Esophagus squamous epithelium (tissue), 5 donors: ENCODE measurements around the gene KRT7. TPM values are rescaled to one million over a fixed set of nuclear protein-coding genes. Genes with fewer than 3 reads are reported as not detected.

Experiments used
- DNase-seq: peaks from one replicate; lab custom pipeline; 2025; lab: John Stamatoyannopoulos, UW
- H3K27ac ChIP-seq, 4 donors: fragments of 200-600 bp; sonication (generic); one replicate each; pipeline ENCODE4 v1.5.1; 2016 to 2019; ENCODE audit warnings: mild to moderate bottlenecking in 1 of 4
- H3K27me3 ChIP-seq, 4 donors: fragments of 200-600 bp; sonication (generic); 1 replicate in 3 of 4; 2 replicates in 1 of 4; pipeline versions ENCODE4 v1.5.1 to v1.6.0; 2017 to 2021; ENCODE audit warnings: antibody characterized with exemption in 1 of 4
- H3K36me3 ChIP-seq, 3 donors: fragments of 200-600 bp; sonication (generic); one replicate each; pipeline ENCODE4 v1.5.1; 2016 to 2019
- H3K4me1 ChIP-seq, 3 donors: fragments of 200-600 bp; sonication (generic); one replicate each; pipeline ENCODE4 v1.5.1; 2017 to 2019
- H3K4me3 ChIP-seq, 4 donors: fragments of 200-600 bp; sonication (generic); 1 replicate in 3 of 4; 2 replicates in 1 of 4; pipeline ENCODE4 v1.5.1; 2016 to 2019; ENCODE audit warnings: mild to moderate bottlenecking in 2 of 4, moderate library complexity in 1 of 4
- H3K9me3 ChIP-seq, 3 donors: fragments of 200-600 bp; sonication (generic); one replicate each; pipeline ENCODE4 v1.5.1; 2016 to 2019
- CTCF ChIP-seq, 6 experiments: fragments of 450-650 bp in 4 of 6; fragments of 200-600 bp in 2 of 6; sonication (generic) in 2 of 6; IDR thresholded peaks; one replicate each; pipeline ENCODE4 v1.5.1; 2016 to 2019; ENCODE audit warnings: antibody characterized with exemption in 6 of 6, mild to moderate bottlenecking in 4 of 6, moderate library complexity in 4 of 6
- POLR2A ChIP-seq, 4 donors: fragments of 450-650 bp; IDR thresholded peaks; one replicate each; pipeline ENCODE4 v1.6.1; 2017; ENCODE audit warnings: antibody characterized with exemption in 4 of 4, mild to moderate bottlenecking in 4 of 4, moderate library complexity in 3 of 4
- WGBS, 2 donors: methylation state at CpG; one replicate each; pipeline ENCODE4 v1.1.5; 2018; 5-methylcytosine and 5-hydroxymethylcytosine counted together
- intact Hi-C: fragments of 100-400 bp; cut with DNase I; formaldehyde crosslinking; loops from one replicate; pipeline ENCODE4 v1.15.0; 2022
- total RNA-seq, 4 donors: library from RNA; depleted of rRNA; stranded (reverse); fragments of >200 nt; gene quantifications; one replicate each; pipeline ENCODE4 v1.1.0, GENCODE V29; 2016
- donor health status: DM: yes; HTN: yes; CAD: no.

KRT7 gene
- total RNA-seq, 4 donors from 2014 or later: 18.7 to 118 (median 64.4) TPM

- H3K27me3 ChIP-seq: peaks cover 0 to 6% (median 0%) of the 10 kb centered on the region in 4 donors
- 80 to 97% methylated on average over 6 to 8 of the region's 13 CpGs for WGBS, 2 donors
- intact Hi-C loops: no loop called here
- TF ChIP-seq CTCF (IDR thresholded peaks at IDR 0.05): no peak
- no peak for TF ChIP-seq POLR2A (IDR thresholded peaks at IDR 0.05)
- H3K27ac ChIP-seq: no peak overlapping the region
- no peaks in the 10 kb centered on the region for H3K36me3 ChIP-seq
- H3K4me1 ChIP-seq: peaks cover 35 to 86% (median 40%) of the 10 kb centered on the region in 3 donors
- H3K9me3 ChIP-seq: no peaks in the 10 kb centered on the region
- H3K4me3 ChIP-seq: no peak overlapping the region
- DNase-seq: no peak
These were observed 21.1 kb upstream of the KRT7 start for GRCh38 chr12:52211716-52212585.

GRCh38 chr12:52212701-52213563, 20.1 kb upstream of the KRT7 start:
- H3K4me3 ChIP-seq: no peak overlapping the region
- TF ChIP-seq CTCF (IDR thresholded peaks at IDR 0.05) (no peak), POLR2A (IDR thresholded peaks at IDR 0.05) (no peak)
- 79 to 85% methylated on average over 9 to 11 of the region's 13 CpGs for WGBS, 2 donors
- intact Hi-C loops: no loop called here
- H3K36me3 ChIP-seq: no peaks in the 10 kb centered on the region
- no peak for DNase-seq
- no peak overlapping the region for H3K27ac ChIP-seq
- no peaks in the 10 kb centered on the region for H3K9me3 ChIP-seq
- H3K27me3 ChIP-seq: peaks cover 0 to 4% (median 0%) of the 10 kb centered on the region in 4 donors
- peaks cover 27 to 86% (median 37%) of the 10 kb centered on the region in 3 donors for H3K4me1 ChIP-seq

DNA sequence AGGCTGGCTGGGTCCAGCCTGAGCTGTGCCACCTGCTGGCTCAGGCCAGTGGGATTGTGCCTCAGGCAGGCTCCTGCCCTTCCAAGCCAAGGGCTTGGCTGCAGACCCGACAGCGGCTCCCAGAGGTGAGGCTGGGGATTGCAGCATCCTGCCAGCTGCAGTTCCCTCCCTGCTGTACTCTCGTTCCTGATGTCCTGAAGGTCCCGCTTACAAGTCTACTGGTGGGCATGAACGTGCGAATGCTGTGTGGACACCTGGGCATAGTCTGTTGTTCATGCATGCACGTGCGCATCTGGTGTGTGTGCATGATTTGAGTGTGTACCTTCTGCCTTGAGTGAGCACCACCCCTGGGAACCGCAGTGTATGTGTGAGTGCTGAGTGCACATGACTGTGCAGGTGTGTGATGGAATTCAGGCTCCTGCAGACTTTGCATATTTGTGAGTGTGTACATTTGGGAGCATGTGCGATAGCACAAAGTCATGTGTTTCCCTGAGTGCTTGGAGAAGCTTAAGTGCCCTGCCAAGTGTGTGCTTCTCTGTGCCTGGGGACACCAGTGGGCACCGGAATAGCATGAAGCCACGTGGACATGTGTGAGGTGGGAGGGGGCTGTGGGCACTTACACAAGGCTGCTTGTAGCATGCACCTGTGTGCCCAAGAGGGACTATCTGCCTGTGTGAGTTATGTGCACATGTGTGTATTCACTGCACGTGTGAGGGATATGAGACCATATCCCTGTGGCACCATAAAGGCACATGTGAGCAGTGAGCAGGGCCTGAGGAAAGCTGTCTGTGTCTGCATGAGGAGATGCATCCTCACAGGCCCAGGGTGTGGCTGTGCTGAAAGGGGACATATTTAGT, 19.3 kb upstream of the KRT7 start:
- Histone ChIP-seq H3K4me1 (peaks cover 18 to 84% (median 30%) of the 10 kb centered on the region in 3 donors), H3K27ac (no peak overlapping the region), H3K4me3 (no peak overlapping the region), H3K27me3 (peaks cover 0 to 4% (median 0%) of the 10 kb centered on the region in 4 donors), H3K9me3 (no peaks in the 10 kb centered on the region), H3K36me3 (no peaks in the 10 kb centered on the region)
- intact Hi-C loops: no loop called here
- no peak for DNase-seq
- 42 to 46% methylated on average over 2 to 7 of the region's 13 CpGs for WGBS, 2 donors
- no peak for TF ChIP-seq POLR2A (IDR thresholded peaks at IDR 0.05)
- peak; percentile 79 to 98 (median 94) for TF ChIP-seq CTCF (IDR thresholded peaks at IDR 0.05)

DNA sequence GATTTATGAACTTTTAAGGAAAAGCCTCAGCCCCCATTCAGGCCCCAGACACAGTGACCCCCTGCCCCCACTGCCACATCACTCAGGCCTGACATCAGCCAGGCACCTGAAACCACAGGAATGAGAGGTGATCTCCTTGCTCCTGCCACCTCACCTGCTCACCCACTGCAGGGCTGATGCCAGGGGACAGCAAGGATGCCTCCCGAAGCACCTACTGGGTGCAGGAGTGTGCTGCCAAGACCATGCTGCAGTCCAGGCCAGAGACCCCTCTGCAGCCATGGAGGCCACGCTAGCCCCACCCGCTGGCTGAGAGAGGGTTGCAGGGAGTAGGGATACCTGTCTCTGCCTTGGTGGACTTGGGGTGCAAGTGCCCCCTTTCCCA, 18.6 kb upstream of the KRT7 start:
- H3K27me3 ChIP-seq: peaks cover 0 to 4% (median 0%) of the 10 kb centered on the region in 4 donors
- no peak overlapping the region for H3K27ac ChIP-seq
- no peak overlapping the region for H3K4me3 ChIP-seq
- H3K9me3 ChIP-seq: no peaks in the 10 kb centered on the region
- H3K36me3 ChIP-seq: no peaks in the 10 kb centered on the region
- WGBS, 2 donors: 57% methylated on average over 1 of the region's 3 CpGs; no CpG with 5 or more reads in 1 of the 2 donors
- TF ChIP-seq POLR2A (IDR thresholded peaks at IDR 0.05) (no peak), CTCF (IDR thresholded peaks at IDR 0.05) (peak in 1 of 6 experiments; percentile 17)
- DNase-seq: no peak
- H3K4me1 ChIP-seq: peaks cover 16 to 79% (median 24%) of the 10 kb centered on the region in 3 donors
- intact Hi-C loops: no loop called here
